ENCODE results near the gene ITPK1.

Gene ITPK1

DNA sequence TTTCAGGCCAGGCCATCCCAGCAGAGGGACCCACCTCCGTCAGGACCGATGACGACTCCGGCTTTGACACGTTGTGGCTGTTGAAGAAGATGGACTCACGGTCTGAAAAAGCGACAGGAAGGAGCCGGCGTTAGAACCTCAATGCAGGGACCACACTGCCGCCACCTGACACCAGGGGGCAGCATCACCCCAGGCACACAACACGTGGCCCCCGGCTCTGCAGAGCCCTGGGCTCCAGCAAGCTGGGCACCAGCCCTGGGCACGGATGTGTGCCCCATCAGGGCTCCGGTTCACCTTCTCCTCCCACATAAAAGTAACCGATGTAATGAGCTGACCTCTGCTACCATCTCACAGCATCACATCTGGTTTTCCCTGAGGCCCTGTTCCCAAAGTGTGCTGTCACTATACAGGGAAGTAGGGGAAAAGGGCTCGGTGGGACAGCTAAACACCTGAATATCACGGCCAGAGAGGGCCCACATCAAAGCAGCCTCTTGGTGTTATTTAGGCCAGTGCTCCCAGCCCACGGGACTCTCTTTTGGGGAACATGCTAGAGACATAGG lies 163.7 kb downstream of the ITPK1 start:
- no peaks in the 10 kb centered on the region for H3K27me3 ChIP-seq (ENCODE audit: low read depth, low read length)
- H2AFZ ChIP-seq (ENCODE audit: low read depth, low read length) = 0 out of 2 replicates have a peak overlapping the region, but pooled peaks have one; percentile 73
- no peaks in the 10 kb centered on the region for H3K36me3 ChIP-seq (replicated peaks; ENCODE audit: low read depth, low read length)
- no peak overlapping the region for H3K27ac ChIP-seq (ENCODE audit: low read length)
- TF ChIP-seq, protein P1, sequence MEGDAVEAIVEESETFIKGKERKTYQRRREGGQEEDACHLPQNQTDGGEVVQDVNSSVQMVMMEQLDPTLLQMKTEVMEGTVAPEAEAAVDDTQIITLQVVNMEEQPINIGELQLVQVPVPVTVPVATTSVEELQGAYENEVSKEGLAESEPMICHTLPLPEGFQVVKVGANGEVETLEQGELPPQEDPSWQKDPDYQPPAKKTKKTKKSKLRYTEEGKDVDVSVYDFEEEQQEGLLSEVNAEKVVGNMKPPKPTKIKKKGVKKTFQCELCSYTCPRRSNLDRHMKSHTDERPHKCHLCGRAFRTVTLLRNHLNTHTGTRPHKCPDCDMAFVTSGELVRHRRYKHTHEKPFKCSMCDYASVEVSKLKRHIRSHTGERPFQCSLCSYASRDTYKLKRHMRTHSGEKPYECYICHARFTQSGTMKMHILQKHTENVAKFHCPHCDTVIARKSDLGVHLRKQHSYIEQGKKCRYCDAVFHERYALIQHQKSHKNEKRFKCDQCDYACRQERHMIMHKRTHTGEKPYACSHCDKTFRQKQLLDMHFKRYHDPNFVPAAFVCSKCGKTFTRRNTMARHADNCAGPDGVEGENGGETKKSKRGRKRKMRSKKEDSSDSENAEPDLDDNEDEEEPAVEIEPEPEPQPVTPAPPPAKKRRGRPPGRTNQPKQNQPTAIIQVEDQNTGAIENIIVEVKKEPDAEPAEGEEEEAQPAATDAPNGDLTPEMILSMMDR (IDR thresholded peaks at IDR 0.05; ENCODE audit: low read depth, low read length) = peak; percentile 88
- TF ChIP-seq EZH2phosphoT487 (IDR thresholded peaks at IDR 0.05; ENCODE audit: low read depth) = no peak
- no peak overlapping the region for H3K4me3 ChIP-seq (ENCODE audit: low read length)
- H3K9ac ChIP-seq (ENCODE audit: low read length) = no peak overlapping the region
- peak overlapping the region; percentile 50 for H3K4me2 ChIP-seq (ENCODE audit: low read length)
- no peaks in the 10 kb centered on the region for H3K79me2 ChIP-seq (ENCODE audit: low read length)
- no peaks in the 10 kb centered on the region for H4K20me1 ChIP-seq (ENCODE audit: insufficient read depth, low read length)
- no peaks in the 10 kb centered on the region for H3K9me3 ChIP-seq (ENCODE audit: insufficient read depth, low read length)
- peaks cover 6% of the 10 kb centered on the region; the same call in 1 of the 2 replicates for H3K4me1 ChIP-seq (ENCODE audit: low read length)

DNA sequence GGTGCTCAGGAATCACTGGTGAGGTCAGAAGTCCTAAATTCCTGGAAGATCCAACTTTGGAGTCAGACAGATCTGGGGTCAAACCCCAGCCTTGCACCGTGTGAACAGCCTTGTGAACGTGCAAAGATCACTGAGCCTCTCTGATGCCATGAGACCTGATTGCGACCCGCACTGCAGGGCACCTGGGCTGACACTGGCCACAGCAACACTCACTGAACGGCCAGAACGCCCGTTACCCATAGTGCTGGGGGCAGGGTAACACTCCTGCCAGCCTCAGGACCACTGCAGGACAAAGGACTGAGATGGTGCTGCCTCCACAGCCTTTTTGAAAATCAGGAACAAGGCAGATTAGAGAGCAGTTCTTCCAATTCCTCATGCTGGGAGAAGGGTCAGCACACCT lies 164.5 kb downstream of the ITPK1 start:
- H3K36me3 ChIP-seq (replicated peaks; ENCODE audit: low read depth, low read length) = no peaks in the 10 kb centered on the region
- no peak overlapping the region for H3K9ac ChIP-seq (ENCODE audit: low read length)
- H3K4me1 ChIP-seq (ENCODE audit: low read length) = peaks cover 6% of the 10 kb centered on the region; the same call in 1 of the 2 replicates
- no peaks in the 10 kb centered on the region for H4K20me1 ChIP-seq (ENCODE audit: insufficient read depth, low read length)
- no peaks in the 10 kb centered on the region for H3K79me2 ChIP-seq (ENCODE audit: low read length)
- no peaks in the 10 kb centered on the region for H3K27me3 ChIP-seq (ENCODE audit: low read depth, low read length)
- no peaks in the 10 kb centered on the region for H3K9me3 ChIP-seq (ENCODE audit: insufficient read depth, low read length)
- H2AFZ ChIP-seq (ENCODE audit: low read depth, low read length) = no peak overlapping the region
- no peak overlapping the region for H3K4me2 ChIP-seq (ENCODE audit: low read length)
- H3K4me3 ChIP-seq (ENCODE audit: low read length) = no peak overlapping the region
- no peak overlapping the region for H3K27ac ChIP-seq (ENCODE audit: low read length)
- TF ChIP-seq, protein P1 (IDR thresholded peaks at IDR 0.05; ENCODE audit: low read depth, low read length) = no peak
- no peak for TF ChIP-seq EZH2phosphoT487 (IDR thresholded peaks at IDR 0.05; ENCODE audit: low read depth)

DNA sequence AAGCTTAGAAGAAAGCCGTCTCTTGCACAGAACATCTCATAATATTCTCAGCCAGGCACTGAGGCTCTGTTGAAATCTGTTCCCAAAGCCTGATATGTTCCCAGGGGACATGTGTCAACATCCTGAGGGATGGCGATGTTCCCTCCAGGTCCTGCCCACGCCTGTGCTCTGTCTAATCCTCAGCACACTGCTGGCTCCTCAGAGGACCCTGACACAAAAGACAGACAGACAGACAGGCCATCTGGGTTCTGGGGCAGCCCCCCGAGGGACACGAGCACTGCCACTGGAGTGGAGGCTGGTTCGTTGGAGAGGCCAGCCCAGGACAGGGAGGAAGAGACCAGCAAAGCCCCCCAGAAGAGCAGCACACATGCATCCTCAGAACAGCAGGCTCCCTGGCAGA lies 165.0 kb downstream of the ITPK1 start:
- no peak overlapping the region for H3K9ac ChIP-seq (ENCODE audit: low read length)
- no peaks in the 10 kb centered on the region for H3K79me2 ChIP-seq (ENCODE audit: low read length)
- H3K4me3 ChIP-seq (ENCODE audit: low read length) = no peak overlapping the region
- no peak overlapping the region for H3K4me2 ChIP-seq (ENCODE audit: low read length)
- H2AFZ ChIP-seq (ENCODE audit: low read depth, low read length) = no peak overlapping the region
- TF ChIP-seq, protein P1 (IDR thresholded peaks at IDR 0.05; ENCODE audit: low read depth, low read length) = no peak
- TF ChIP-seq EZH2phosphoT487 (IDR thresholded peaks at IDR 0.05; ENCODE audit: low read depth) = no peak
- no peak overlapping the region for H3K27ac ChIP-seq (ENCODE audit: low read length)
- no peaks in the 10 kb centered on the region for H3K27me3 ChIP-seq (ENCODE audit: low read depth, low read length)
- no peaks in the 10 kb centered on the region for H3K36me3 ChIP-seq (replicated peaks; ENCODE audit: low read depth, low read length)
- H4K20me1 ChIP-seq (ENCODE audit: insufficient read depth, low read length) = no peaks in the 10 kb centered on the region
- H3K4me1 ChIP-seq (ENCODE audit: low read length) = peaks cover 6% of the 10 kb centered on the region; the same call in 1 of the 2 replicates
- H3K9me3 ChIP-seq (ENCODE audit: insufficient read depth, low read length) = no peaks in the 10 kb centered on the region

DNA sequence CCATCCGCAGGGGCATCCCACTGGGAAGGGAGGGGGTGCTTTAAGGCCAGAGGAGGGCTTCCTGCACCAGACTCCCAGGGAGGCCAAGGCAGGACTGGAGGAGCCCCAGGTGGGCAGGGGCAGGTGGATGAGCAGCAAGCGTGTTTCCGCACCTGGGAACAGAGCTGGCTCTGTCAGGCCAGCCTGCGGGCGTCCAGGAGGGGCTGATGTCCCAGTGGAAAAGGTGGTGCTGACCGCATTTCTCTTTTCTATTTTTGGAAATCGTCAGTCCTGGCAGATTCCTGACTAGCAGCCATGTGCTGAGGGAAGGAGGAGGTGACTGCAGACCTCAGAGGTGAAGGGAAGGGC lies 165.6 kb downstream of the ITPK1 start:
- Histone ChIP-seq H3K4me1 (ENCODE audit: low read length) (peaks cover 6% of the 10 kb centered on the region; the same call in 1 of the 2 replicates), H3K9ac (ENCODE audit: low read length) (no peak overlapping the region), H3K4me2 (ENCODE audit: low read length) (no peak overlapping the region), H3K27me3 (ENCODE audit: low read depth, low read length) (no peaks in the 10 kb centered on the region), H2AFZ (ENCODE audit: low read depth, low read length) (no peak overlapping the region), H3K9me3 (ENCODE audit: insufficient read depth, low read length) (no peaks in the 10 kb centered on the region), H4K20me1 (ENCODE audit: insufficient read depth, low read length) (no peaks in the 10 kb centered on the region), H3K36me3 (replicated peaks; ENCODE audit: low read depth, low read length) (no peaks in the 10 kb centered on the region), H3K4me3 (ENCODE audit: low read length) (no peak overlapping the region), H3K27ac (ENCODE audit: low read length) (no peak overlapping the region), H3K79me2 (ENCODE audit: low read length) (no peaks in the 10 kb centered on the region)
- TF ChIP-seq EZH2phosphoT487 (IDR thresholded peaks at IDR 0.05; ENCODE audit: low read depth) = no peak
- TF ChIP-seq, protein P1 (IDR thresholded peaks at IDR 0.05; ENCODE audit: low read depth, low read length) = no peak
